K562 (cell line): ENCODE measurements around the gene SCN1A. TPM values are rescaled to one million over a fixed set of nuclear protein-coding genes. Genes with fewer than 3 reads are reported as not detected.

ENCODE experiments used
- ATAC-seq: fragments of 200-7000 bp; cut with Tn5 transposase; 3 replicates; pipeline ENCODE4 v1.9.1; 2020; ENCODE audit warnings: moderate library complexity
- BruUV-seq: library from RNA; stranded (reverse); fragments of 400-500 nt; replicated peaks from 2 replicates; lab custom pipeline; 2021; lab: Mats Ljungman, UMichigan
- CTCF ChIA-PET: fragments of 300-600 bp; formaldehyde crosslinking; extraction: SDS; loops from one replicate; lab custom pipeline; 2021; ENCODE audit warnings: low intra/inter-chr PET ratio; lab: Yijun Ruan, JAX
- POLR2A ChIA-PET: fragments of 300-600, 350-650 bp; sonication (Branson Sonifier 250); formaldehyde crosslinking; extraction: SDS; loops from one replicate; lab custom pipeline; 2021; ENCODE audit warnings: antibody characterized with exemption, inconsistent platforms; lab: Yijun Ruan, JAX
- DNase-seq, 4 experiments: peaks; one replicate each; pipeline versions ENCODE4 v3.0.0 to v3.0.0-alpha.2; 2011 to 2018; ENCODE audit warnings: low spot score in 3 of 4, mixed read lengths in 3 of 4; ENCODE audit errors: extremely low read depth in 1 of 4
- FAIRE-seq: peaks from 2 replicates; lab custom pipeline; 2011; peaks lifted over from hg19 to GRCh38; lab: Jason Lieb, UNC
- H2AFZ ChIP-seq: 2 replicates; pipeline ENCODE4 v1.6.0; 2011; ENCODE audit warnings: low read depth, low read length, control low read depth, inconsistent platforms
- H3K27ac ChIP-seq: fragments of 200-600 bp; 3 replicates; pipeline ENCODE4 v1.8.0; 2011; ENCODE audit warnings: low read depth, mild to moderate bottlenecking, control low read depth, inconsistent platforms, low read length, moderate library complexity, mixed read lengths; ENCODE audit errors: extremely low read depth
- H3K27me3 ChIP-seq, 2 experiments: fragments of 300-600 bp in 1 of 2; 2 replicates in 1 of 2; 3 replicates in 1 of 2; pipeline versions ENCODE4 v1.6.0 to v1.8.0; 2011; ENCODE audit warnings: inconsistent platforms in 2 of 2, low read length in 2 of 2, mild to moderate bottlenecking in 1 of 2, mixed read lengths in 1 of 2, moderate library complexity in 1 of 2; ENCODE audit not compliant: control insufficient read depth in 2 of 2, insufficient read depth in 2 of 2
- H3K36me3 ChIP-seq: fragments of 300-600 bp; 3 replicates; pipeline ENCODE4 v1.8.0; 2011; ENCODE audit warnings: mild to moderate bottlenecking, low read length, inconsistent platforms; ENCODE audit not compliant: control insufficient read depth, insufficient read depth
- H3K4me1 ChIP-seq, 2 experiments: fragments of 200-600 bp in 1 of 2; replicated peaks in 1 of 2; 2 replicates in 1 of 2; 3 replicates in 1 of 2; pipeline versions ENCODE4 v1.5.1 to v1.8.0; 2011; ENCODE audit warnings: inconsistent platforms in 2 of 2, low read length in 2 of 2, mild to moderate bottlenecking in 1 of 2, mixed read lengths in 1 of 2, moderate library complexity in 1 of 2; ENCODE audit not compliant: control insufficient read depth in 2 of 2, insufficient read depth in 2 of 2
- H3K4me2 ChIP-seq: 2 replicates; pipeline ENCODE4 v1.6.1; 2011; ENCODE audit warnings: low read length, control low read depth, inconsistent platforms, mixed read lengths; ENCODE audit not compliant: insufficient read depth
- H3K4me3 ChIP-seq: fragments of 200-600 bp; sonication (generic), shearing (Covaris generic); 2 replicates; pipeline ENCODE4 v1.5.1; 2016; ENCODE audit warnings: control low read depth, inconsistent platforms
- H3K79me2 ChIP-seq: fragments of 200-600 bp; 3 replicates; pipeline ENCODE4 v1.8.0; 2011; ENCODE audit warnings: low read length, inconsistent platforms; ENCODE audit not compliant: control insufficient read depth, insufficient read depth
- H3K9ac ChIP-seq, 2 experiments: 2 replicates each; pipeline versions ENCODE4 v1.6.0 to v1.6.1; 2011; ENCODE audit warnings: low read depth in 2 of 2, low read length in 2 of 2, control low read depth in 1 of 2, inconsistent platforms in 1 of 2, mild to moderate bottlenecking in 1 of 2, mixed read lengths in 1 of 2; ENCODE audit not compliant: insufficient read depth in 1 of 2
- H3K9me1 ChIP-seq: one replicate; pipeline ENCODE4 v1.6.0; 2011; ENCODE audit warnings: inconsistent platforms, mild to moderate bottlenecking, low read length, moderate library complexity; ENCODE audit not compliant: control insufficient read depth, insufficient read depth
- H3K9me3 ChIP-seq: replicated peaks from 2 replicates; pipeline ENCODE4 v1.5.1; 2011; ENCODE audit warnings: low read depth, low read length, inconsistent platforms; ENCODE audit not compliant: control insufficient read depth, insufficient read depth
- H4K20me1 ChIP-seq: replicated peaks from 2 replicates; pipeline ENCODE4 v1.6.1; 2011; ENCODE audit warnings: low read length, inconsistent platforms, mixed read lengths; ENCODE audit not compliant: control insufficient read depth, insufficient read depth
- C11orf30 ChIP-seq: fragments of 450-650 bp; IDR thresholded peaks from 2 replicates; pipeline ENCODE4 v1.6.1; 2016; ENCODE audit warnings: low read depth, mild to moderate bottlenecking
- FOXK1 ChIP-seq: sonication (generic); formaldehyde crosslinking; IDR thresholded peaks from 2 replicates; pipeline ENCODE4 v1.8.0; 2022; ENCODE audit warnings: missing genetic modification reagents, mild to moderate bottlenecking, borderline replicate concordance
- HNRNPH1 ChIP-seq: fragments of 200-400 bp; formaldehyde crosslinking; optimal IDR thresholded peaks from 2 replicates; pipeline ENCODE3; 2017; ENCODE audit warnings: low read depth, mild to moderate bottlenecking, low read length, moderate library complexity
- NR2C1 ChIP-seq, 2 experiments: fragments of 450-650 bp; IDR thresholded peaks; 2 replicates each; pipeline ENCODE4 v1.6.1; 2017; ENCODE audit warnings: mild to moderate bottlenecking in 2 of 2, antibody characterized with exemption in 1 of 2, inconsistent platforms in 1 of 2, missing compliant biosample characterization in 1 of 2, missing genetic modification characterization in 1 of 2
- OTX1 ChIP-seq: fragments of 450-650 bp; formaldehyde crosslinking; IDR thresholded peaks from 2 replicates; pipeline ENCODE4 v1.4.0; 2022; ENCODE audit warnings: mild to moderate bottlenecking
- POLR2AphosphoS2 ChIP-seq: IDR thresholded peaks from 2 replicates; pipeline ENCODE4 v1.6.1; 2012; ENCODE audit warnings: low read length, improper control_type of control experiment
- POLR2B ChIP-seq: fragments of 450-650 bp; IDR thresholded peaks from 2 replicates; pipeline ENCODE4 v1.6.1; 2018; ENCODE audit warnings: low read depth; ENCODE audit not compliant: partially characterized antibody
- RBFOX2 ChIP-seq: fragments of 200-400 bp; formaldehyde crosslinking; IDR thresholded peaks from 2 replicates; pipeline ENCODE4 v1.6.1; 2017; ENCODE audit warnings: low read depth, mild to moderate bottlenecking, low read length, moderate library complexity
- SRSF1 ChIP-seq: fragments of 200-400 bp; formaldehyde crosslinking; IDR thresholded peaks from 2 replicates; pipeline ENCODE4 v1.6.1; 2017; ENCODE audit warnings: mild to moderate bottlenecking, low read depth, low read length, moderate library complexity
- ZNF134 ChIP-seq: fragments of 250-450 bp; sonication (Bioruptor Pico); conservative IDR thresholded peaks from 2 replicates; pipeline ENCODE4 v1.4.0; 2020
- ZNF184 ChIP-seq: sonication (generic); formaldehyde crosslinking; IDR thresholded peaks from 2 replicates; pipeline ENCODE4 v1.5.0; 2020; ENCODE audit warnings: missing genetic modification reagents
- ZZZ3 ChIP-seq: fragments of 450-650 bp; IDR thresholded peaks from 2 replicates; pipeline ENCODE4 v1.6.1; 2016; ENCODE audit warnings: antibody characterized with exemption, mild to moderate bottlenecking, moderate library complexity
- WGBS: fragments of 100-300 bp; shearing (Covaris generic); methylation state at CpG from one replicate; pipeline ENCODE4 v1.1.6; 2016; ENCODE audit warnings: low coverage, mixed read lengths; ENCODE audit not compliant: insufficient coverage; ENCODE audit errors: missing lambda C conversion rate; 5-methylcytosine and 5-hydroxymethylcytosine counted together
- in situ Hi-C: fragments of 300-500 bp; cut with MboI; formaldehyde crosslinking; loops from 4 replicates; pipeline ENCODE4 v1.15.0; 2018; ENCODE audit warnings: inconsistent platforms, mixed read lengths
- intact Hi-C: fragments of 100-400 bp; cut with micrococcal nuclease; formaldehyde crosslinking; loops from 2 replicates; pipeline ENCODE4 v1.14.2; 2022
- polyA plus RNA-seq, 8 experiments: library from polyadenylated mRNA; depleted of rRNA in 4 of 8; stranded (reverse) in 5 of 8; unstranded in 3 of 8; fragments of >200 nt; fragmentation: Nextera tagmentation in 2 of 8; fragmentation: Illumina TruSeq in 1 of 8; extraction: Ambion mirVana in 2 of 8; extraction: Trizol in 1 of 8; gene quantifications; 2 replicates each; pipeline versions ENCODE4 v1.2.1 to v1.2.3, GENCODE V29; 2011 to 2014; ENCODE audit warnings: inconsistent platforms in 1 of 8, missing spikeins in 1 of 8
- total RNA-seq, 7 experiments: library from RNA; depleted of rRNA in 6 of 7; stranded (reverse); fragments of >200 nt in 6 of 7; fragmentation: Illumina TruSeq in 2 of 7; extraction: Trizol in 2 of 7; gene quantifications; 2 replicates each; pipeline versions ENCODE4 v1.2.1 to v1.2.3, GENCODE V29; 2011 to 2021; ENCODE audit warnings: low replicate concordance in 1 of 7
- TF ChIP-seq, protein P1 (sequence below): fragments of 450-650 bp; formaldehyde crosslinking; IDR thresholded peaks from 2 replicates; pipeline ENCODE4 v1.4.0; 2022; ENCODE audit warnings: mild to moderate bottlenecking, moderate library complexity
- TF ChIP-seq, protein P2 (sequence below): sonication (generic); formaldehyde crosslinking; IDR thresholded peaks from 2 replicates; pipeline ENCODE4 v1.8.0; 2022; ENCODE audit warnings: mild to moderate bottlenecking, missing genetic modification reagents
- TF ChIP-seq, protein P3 (sequence below): fragments of 250-450 bp; sonication (Bioruptor Pico); IDR thresholded peaks from 2 replicates; pipeline ENCODE4 v1.5.0; 2021
- TF ChIP-seq, protein P4 (sequence below): sonication (generic); formaldehyde crosslinking; IDR thresholded peaks from 2 replicates; pipeline ENCODE4 v1.8.0; 2022; ENCODE audit warnings: missing genetic modification reagents, mild to moderate bottlenecking, moderate library complexity, borderline replicate concordance

SCN1A gene
- total and polyA plus RNA-seq, 9 of the 15 experiments (the other 6 are each of a cell fraction or from before 2014, with no cell fraction given), result not detected

DNA sequence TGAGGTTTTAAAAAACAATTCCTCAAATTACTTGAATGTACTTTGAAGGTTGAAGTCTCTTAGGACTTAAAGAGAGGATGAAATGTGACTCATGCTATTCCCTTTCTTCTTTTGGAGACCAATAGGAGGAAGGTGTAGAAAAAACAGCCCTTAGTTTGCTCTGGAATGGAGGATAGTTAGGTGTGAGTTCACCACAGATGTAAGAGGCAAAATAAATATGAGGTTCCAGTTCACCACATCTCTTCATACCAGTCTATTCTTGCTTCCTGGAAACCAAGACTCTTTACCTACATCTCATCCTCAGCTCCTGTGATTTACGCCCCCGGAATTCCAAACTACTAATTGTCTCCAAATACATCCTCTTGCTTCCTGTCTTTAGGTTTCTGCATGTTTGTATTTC is 96.8 kb downstream of the SCN1A start:
- ChIA-PET POLR2A (interaction anchor here (0.6 to 1.1 kb wide), 3 partner anchors 11 to 41 kb away, joined by 3 to 4 read pairs (median 3); no protein-coding TSS in a partner anchor), CTCF (no interaction called here)
- no peaks in the 10 kb centered on the region for H3K36me3 ChIP-seq
- no peak overlapping the region for H3K4me2 ChIP-seq
- no peak overlapping the region for H2AFZ ChIP-seq
- no peaks in the 10 kb centered on the region for H3K9me3 ChIP-seq
- no peak overlapping the region for H3K9ac ChIP-seq
- 0% methylated on average over 2 of the region's 2 CpGs for WGBS
- in situ Hi-C loops, result no loop called here
- H3K4me3 ChIP-seq, result no peak overlapping the region
- H3K4me1 ChIP-seq, result no peaks in the 10 kb centered on the region
- no peak overlapping the region for H3K27ac ChIP-seq
- H4K20me1 ChIP-seq, result no peaks in the 10 kb centered on the region
- FAIRE-seq (no peak), DNase-seq (no peak), ATAC-seq (no peak)
- no peaks in the 10 kb centered on the region for H3K27me3 ChIP-seq
- BruUV-seq, result no TSS peak
- intact Hi-C loops, result no loop called here
- no peak for TF ChIP-seq POLR2B
- no peak for TF ChIP-seq RBFOX2
- TF ChIP-seq FOXK1 (CRISPR knock-in tag), result no peak
- TF ChIP-seq C11orf30, result no peak
- TF ChIP-seq POLR2AphosphoS2, result no peak
- no peak for TF ChIP-seq ZZZ3
- TF ChIP-seq, protein P1, sequence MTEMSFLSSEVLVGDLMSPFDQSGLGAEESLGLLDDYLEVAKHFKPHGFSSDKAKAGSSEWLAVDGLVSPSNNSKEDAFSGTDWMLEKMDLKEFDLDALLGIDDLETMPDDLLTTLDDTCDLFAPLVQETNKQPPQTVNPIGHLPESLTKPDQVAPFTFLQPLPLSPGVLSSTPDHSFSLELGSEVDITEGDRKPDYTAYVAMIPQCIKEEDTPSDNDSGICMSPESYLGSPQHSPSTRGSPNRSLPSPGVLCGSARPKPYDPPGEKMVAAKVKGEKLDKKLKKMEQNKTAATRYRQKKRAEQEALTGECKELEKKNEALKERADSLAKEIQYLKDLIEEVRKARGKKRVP (CRISPR knock-in tag), result no peak
- TF ChIP-seq OTX1 (CRISPR knock-in tag), result no peak
- no peak for TF ChIP-seq ZNF134 (CRISPR knock-in tag)
- TF ChIP-seq NR2C1 (IDR thresholded peaks at IDR 0.05), result no peak
- TF ChIP-seq NR2C1 (tag; IDR thresholded peaks at IDR 0.05), result no peak
- no peak for TF ChIP-seq ZNF184
- TF ChIP-seq, protein P2, sequence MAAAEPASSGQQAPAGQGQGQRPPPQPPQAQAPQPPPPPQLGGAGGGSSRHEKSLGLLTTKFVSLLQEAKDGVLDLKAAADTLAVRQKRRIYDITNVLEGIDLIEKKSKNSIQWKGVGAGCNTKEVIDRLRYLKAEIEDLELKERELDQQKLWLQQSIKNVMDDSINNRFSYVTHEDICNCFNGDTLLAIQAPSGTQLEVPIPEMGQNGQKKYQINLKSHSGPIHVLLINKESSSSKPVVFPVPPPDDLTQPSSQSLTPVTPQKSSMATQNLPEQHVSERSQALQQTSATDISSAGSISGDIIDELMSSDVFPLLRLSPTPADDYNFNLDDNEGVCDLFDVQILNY (CRISPR knock-in tag), result no peak
- TF ChIP-seq SRSF1, result no peak
- TF ChIP-seq, protein P3, sequence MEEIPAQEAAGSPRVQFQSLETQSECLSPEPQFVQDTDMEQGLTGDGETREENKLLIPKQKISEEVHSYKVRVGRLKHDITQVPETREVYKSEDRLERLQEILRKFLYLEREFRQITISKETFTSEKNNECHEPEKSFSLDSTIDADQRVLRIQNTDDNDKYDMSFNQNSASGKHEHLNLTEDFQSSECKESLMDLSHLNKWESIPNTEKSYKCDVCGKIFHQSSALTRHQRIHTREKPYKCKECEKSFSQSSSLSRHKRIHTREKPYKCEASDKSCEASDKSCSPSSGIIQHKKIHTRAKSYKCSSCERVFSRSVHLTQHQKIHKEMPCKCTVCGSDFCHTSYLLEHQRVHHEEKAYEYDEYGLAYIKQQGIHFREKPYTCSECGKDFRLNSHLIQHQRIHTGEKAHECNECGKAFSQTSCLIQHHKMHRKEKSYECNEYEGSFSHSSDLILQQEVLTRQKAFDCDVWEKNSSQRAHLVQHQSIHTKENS (CRISPR knock-in tag), result no peak
- TF ChIP-seq, protein P4, sequence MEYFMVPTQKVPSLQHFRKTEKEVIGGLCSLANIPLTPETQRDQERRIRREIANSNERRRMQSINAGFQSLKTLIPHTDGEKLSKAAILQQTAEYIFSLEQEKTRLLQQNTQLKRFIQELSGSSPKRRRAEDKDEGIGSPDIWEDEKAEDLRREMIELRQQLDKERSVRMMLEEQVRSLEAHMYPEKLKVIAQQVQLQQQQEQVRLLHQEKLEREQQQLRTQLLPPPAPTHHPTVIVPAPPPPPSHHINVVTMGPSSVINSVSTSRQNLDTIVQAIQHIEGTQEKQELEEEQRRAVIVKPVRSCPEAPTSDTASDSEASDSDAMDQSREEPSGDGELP (CRISPR knock-in tag), result no peak
- TF ChIP-seq HNRNPH1, result no peak
- H3K79me2 ChIP-seq, result no peaks in the 10 kb centered on the region
- no peaks in the 10 kb centered on the region for H3K9me1 ChIP-seq
